ENCODE measurements around the gene CD68.

The CD68 gene

DNA sequence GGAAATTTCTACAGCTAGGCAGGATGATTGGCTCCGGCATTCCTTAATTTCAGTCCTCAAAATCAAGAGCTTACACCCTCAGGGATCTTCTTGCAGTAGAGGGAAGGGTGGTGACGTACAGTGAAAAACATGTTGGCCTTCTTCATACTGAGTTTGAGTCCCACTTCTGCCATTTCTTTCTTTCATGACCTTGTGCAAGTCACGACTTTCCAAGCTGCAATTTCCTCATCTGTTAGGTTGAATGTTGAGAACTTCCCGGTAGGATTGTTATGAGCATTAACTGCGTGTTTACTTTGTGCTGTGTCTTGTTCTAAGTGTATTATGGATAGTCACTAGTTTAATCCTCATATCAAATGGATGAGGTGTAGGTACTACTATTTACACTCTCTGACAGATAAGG, 9.9 kb upstream of the CD68 start:
- peaks cover 63% of the 10 kb centered on the region for H3K36me3 Mint-ChIP-seq (ENCODE audit: low read depth)
- DNase-seq (ENCODE audit: low spot score), result no peak
- H3K9me3 Mint-ChIP-seq, result no peaks in the 10 kb centered on the region
- H3K4me3 Mint-ChIP-seq, result no peak overlapping the region
- peaks cover 15% of the 10 kb centered on the region for H3K4me1 Mint-ChIP-seq (ENCODE audit: low read depth)
- no peak overlapping the region for H3K27ac Mint-ChIP-seq
- peaks cover 4% of the 10 kb centered on the region for H3K27me3 Mint-ChIP-seq (ENCODE audit: low read depth)

DNA sequence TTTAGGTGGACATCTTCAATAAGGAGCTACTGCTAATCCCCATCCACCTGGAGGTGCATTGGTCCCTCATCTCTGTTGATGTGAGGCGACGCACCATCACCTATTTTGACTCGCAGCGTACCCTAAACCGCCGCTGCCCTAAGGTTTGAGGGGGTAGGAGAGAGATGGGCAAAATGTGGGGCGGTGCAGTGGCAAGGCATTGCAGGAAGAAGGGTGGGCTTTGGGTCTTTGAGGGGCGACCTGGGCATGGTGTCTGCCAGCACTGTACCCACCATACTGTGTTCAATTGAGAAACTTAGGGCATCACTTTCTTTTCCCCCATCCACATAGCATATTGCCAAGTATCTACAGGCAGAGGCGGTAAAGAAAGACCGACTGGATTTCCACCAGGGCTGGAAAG, 9.1 kb upstream of the CD68 start:
- peaks cover 65% of the 10 kb centered on the region for H3K36me3 Mint-ChIP-seq (ENCODE audit: low read depth)
- peaks cover 21% of the 10 kb centered on the region for H3K4me1 Mint-ChIP-seq (ENCODE audit: low read depth)
- H3K27me3 Mint-ChIP-seq (ENCODE audit: low read depth), result peaks cover 4% of the 10 kb centered on the region
- H3K9me3 Mint-ChIP-seq, result no peaks in the 10 kb centered on the region
- H3K4me3 Mint-ChIP-seq, result no peak overlapping the region
- DNase-seq (ENCODE audit: low spot score), result no peak
- peak overlapping the region; percentile 52 for H3K27ac Mint-ChIP-seq

DNA sequence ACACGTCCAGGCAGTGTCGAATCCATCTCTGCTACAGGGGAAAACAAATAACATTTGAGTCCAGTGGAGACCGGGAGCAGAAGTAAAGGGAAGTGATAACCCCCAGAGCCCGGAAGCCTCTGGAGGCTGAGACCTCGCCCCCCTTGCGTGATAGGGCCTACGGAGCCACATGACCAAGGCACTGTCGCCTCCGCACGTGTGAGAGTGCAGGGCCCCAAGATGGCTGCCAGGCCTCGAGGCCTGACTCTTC, 7.2 kb upstream of the CD68 start:
- peaks cover 75% of the 10 kb centered on the region for H3K36me3 Mint-ChIP-seq (ENCODE audit: low read depth)
- H3K27me3 Mint-ChIP-seq (ENCODE audit: low read depth), result peaks cover 4% of the 10 kb centered on the region
- DNase-seq (ENCODE audit: low spot score), result no peak
- H3K27ac Mint-ChIP-seq, result peak overlapping the region; percentile 93
- peaks cover 33% of the 10 kb centered on the region for H3K4me1 Mint-ChIP-seq (ENCODE audit: low read depth)
- no peaks in the 10 kb centered on the region for H3K9me3 Mint-ChIP-seq
- peak overlapping the region; percentile 92 for H3K4me3 Mint-ChIP-seq

DNA sequence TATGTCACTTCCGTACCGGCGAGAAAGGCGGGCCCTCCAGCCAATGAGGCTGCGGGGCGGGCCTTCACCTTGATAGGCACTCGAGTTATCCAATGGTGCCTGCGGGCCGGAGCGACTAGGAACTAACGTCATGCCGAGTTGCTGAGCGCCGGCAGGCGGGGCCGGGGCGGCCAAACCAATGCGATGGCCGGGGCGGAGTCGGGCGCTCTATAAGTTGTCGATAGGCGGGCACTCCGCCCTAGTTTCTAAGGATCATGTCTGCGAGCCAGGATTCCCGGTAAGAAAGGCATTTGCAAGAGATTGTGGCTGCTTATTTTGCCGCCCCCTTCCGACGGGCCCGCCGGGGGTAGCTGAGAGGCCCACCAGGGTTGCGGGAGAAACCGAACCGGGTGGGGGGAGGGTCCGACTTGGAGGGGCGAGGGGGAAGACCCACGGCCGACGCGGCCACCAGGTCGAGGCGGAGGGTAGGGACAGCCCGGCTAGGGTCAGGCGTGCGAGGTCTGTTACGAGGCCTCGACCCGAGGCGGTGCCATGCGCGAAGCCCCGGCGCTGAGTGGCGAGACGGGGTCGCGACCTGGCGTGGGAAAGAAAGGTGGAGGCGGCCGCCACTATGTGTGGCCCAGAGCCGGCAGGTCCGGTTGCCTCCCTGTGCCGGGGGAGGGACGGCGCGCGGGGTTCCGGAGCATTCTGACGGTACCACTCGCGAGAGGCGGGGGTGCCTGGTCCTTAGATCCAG, 6.7 kb upstream of the CD68 start:
- Mint-ChIP-seq H3K27me3 (ENCODE audit: low read depth) (peaks cover 4% of the 10 kb centered on the region), H3K36me3 (ENCODE audit: low read depth) (peaks cover 76% of the 10 kb centered on the region), H3K4me1 (ENCODE audit: low read depth) (peaks cover 38% of the 10 kb centered on the region), H3K9me3 (no peaks in the 10 kb centered on the region), H3K4me3 (peak overlapping the region; percentile 92), H3K27ac (peak overlapping the region; percentile 99)
- peak; percentile 99 for DNase-seq (ENCODE audit: low spot score)

DNA sequence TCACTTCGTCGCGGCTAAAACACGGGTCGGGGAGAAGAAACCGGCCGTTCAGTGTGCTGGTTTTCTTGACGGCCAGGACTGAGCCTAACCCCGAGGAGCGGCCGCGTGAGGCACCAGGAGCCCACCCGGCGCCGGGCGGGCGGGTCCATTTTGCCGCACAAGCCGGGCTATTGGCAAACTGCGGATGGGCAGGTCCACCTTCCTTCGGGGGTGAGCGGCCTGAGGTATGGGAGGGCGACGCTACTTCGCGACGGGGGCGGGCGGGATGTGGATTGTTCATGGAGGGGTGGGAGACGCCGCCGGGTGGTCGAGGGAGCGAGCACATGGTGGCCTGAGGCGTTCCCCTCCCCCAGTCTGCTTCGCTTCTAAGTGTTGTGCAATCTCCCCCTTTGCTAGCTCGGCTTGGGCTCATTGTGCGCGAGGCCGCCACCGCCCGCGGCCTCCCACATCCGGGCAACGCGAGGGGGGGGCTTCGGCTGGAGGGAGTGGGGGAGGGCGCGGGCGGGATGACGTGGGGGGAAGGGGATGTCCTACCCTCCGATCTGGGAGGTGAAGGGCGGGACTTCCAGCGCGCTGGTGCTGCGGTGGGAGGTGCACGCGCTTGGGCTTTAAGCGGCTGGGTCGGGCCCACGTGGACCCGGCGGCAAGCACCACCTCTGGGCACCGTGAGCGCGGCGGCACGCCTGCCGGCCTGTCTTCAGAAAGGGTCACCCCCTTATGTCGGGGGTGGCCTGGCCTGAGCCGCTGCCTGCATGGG, 5.9 kb upstream of the CD68 start:
- DNase-seq (ENCODE audit: low spot score), result peak; percentile 85
- Mint-ChIP-seq H3K4me3 (peak overlapping the region; percentile 92), H3K9me3 (no peaks in the 10 kb centered on the region), H3K4me1 (ENCODE audit: low read depth) (peaks cover 45% of the 10 kb centered on the region), H3K27me3 (ENCODE audit: low read depth) (peaks cover 4% of the 10 kb centered on the region), H3K36me3 (ENCODE audit: low read depth) (peaks cover 82% of the 10 kb centered on the region), H3K27ac (peak overlapping the region; percentile 99)

DNA sequence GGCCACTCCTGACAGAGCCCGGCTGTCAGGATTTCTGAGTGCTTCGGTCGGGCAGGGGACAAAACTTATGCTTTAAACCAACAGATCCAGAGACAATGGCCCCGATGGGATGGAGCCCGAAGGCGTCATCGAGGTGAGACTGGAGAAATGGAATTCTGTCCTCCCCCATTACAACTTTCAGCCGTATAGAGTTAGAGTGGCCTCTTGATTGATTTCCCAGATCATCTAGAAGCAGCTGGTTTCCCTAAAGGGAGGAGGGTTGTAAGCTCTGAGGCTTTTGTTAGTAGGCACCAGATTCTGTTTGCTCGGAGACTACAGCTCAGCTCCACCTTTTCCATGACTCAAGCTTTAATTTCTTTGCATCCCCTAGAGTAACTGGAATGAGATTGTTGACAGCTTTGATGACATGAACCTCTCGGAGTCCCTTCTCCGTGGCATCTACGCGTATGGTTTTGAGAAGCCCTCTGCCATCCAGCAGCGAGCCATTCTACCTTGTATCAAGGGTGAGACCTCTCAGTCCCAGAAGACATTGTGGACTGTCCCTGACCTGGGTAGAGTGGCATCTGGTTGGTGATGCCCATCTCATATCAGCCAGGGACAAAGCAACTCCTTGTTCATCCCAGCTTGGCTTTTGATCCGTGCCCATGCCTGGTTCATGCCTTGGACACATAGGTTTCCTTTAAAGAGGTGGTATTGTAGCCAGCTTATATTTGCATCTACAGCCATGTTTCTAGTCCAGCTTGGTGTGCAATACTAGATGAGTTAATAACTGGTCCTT, 5.1 kb upstream of the CD68 start:
- DNase-seq (ENCODE audit: low spot score), result no peak
- Mint-ChIP-seq H3K9me3 (no peaks in the 10 kb centered on the region), H3K36me3 (ENCODE audit: low read depth) (peaks cover 85% of the 10 kb centered on the region), H3K27ac (peak overlapping the region; percentile 99), H3K4me1 (ENCODE audit: low read depth) (peaks cover 53% of the 10 kb centered on the region), H3K27me3 (ENCODE audit: low read depth) (peaks cover 4% of the 10 kb centered on the region), H3K4me3 (peak overlapping the region; percentile 92)

DNA sequence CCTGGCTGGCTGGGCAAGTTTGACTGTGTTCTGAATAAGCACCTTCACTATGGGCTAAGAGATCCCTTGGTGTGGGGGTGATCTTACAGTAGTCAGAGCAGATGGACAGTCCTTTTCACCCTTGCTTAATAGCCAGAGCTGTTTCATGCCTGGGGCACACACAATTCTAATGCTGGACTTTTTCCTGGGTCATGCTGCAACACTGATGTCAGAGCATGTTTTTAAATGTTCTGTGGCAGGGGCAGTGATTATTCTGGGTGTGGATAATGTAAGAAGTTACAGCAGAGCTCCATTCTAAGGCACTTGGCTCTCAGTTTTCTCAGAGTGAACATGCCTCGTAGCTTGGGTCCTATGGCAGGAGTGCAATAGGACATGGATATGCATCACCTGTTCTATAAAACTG, 4.0 kb upstream of the CD68 start:
- H3K9me3 Mint-ChIP-seq, result no peaks in the 10 kb centered on the region
- H3K4me1 Mint-ChIP-seq (ENCODE audit: low read depth), result peaks cover 59% of the 10 kb centered on the region
- peaks cover 86% of the 10 kb centered on the region for H3K36me3 Mint-ChIP-seq (ENCODE audit: low read depth)
- no peak for DNase-seq (ENCODE audit: low spot score)
- peak overlapping the region; percentile 41 for H3K27ac Mint-ChIP-seq
- H3K4me3 Mint-ChIP-seq, result peak overlapping the region; percentile 92
- peaks cover 4% of the 10 kb centered on the region for H3K27me3 Mint-ChIP-seq (ENCODE audit: low read depth)

DNA sequence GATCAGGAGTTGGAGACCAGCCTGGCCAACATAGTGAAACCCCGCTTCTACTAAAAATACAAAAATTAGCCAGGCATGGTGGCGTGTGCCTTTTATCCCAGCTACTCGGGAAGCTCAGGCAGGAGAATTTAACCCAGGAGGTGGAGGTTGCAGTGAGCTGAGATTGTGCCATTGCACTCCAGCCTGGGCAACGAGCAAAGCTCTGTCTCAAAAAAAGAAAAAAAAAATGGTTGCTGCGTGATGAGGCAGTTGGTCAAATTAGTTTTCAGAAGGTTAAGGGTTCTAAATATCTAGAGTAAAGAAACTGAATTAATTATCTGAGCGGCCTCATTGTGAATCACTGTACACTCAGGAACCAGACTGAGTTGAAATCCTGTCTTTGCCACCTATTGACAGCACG, 3.5 kb upstream of the CD68 start:
- peak overlapping the region; percentile 41 for H3K27ac Mint-ChIP-seq
- H3K9me3 Mint-ChIP-seq, result no peaks in the 10 kb centered on the region
- peaks cover 64% of the 10 kb centered on the region for H3K4me1 Mint-ChIP-seq (ENCODE audit: low read depth)
- H3K27me3 Mint-ChIP-seq (ENCODE audit: low read depth), result peaks cover 4% of the 10 kb centered on the region
- peak overlapping the region; percentile 92 for H3K4me3 Mint-ChIP-seq
- no peak for DNase-seq (ENCODE audit: low spot score)
- H3K36me3 Mint-ChIP-seq (ENCODE audit: low read depth), result peaks cover 86% of the 10 kb centered on the region

DNA sequence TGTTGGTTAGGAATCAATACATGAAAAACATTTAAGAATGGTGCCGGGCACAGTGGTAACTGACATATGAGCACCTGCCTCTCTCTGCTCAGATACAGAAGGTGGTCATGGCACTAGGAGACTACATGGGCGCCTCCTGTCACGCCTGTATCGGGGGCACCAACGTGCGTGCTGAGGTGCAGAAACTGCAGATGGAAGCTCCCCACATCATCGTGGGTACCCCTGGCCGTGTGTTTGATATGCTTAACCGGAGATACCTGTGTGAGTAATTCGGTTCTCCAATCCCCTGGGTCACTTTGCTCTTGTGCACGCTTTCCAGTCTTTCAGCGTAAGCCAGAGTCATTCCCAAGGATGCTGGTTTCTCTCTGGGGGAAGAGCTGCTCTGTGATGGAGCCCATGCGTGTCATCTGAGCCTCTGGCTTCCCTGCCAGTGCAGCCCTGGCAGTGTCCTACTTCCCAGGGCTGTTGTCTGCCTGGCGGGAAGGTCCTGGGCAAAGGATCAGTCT, 3.0 kb upstream of the CD68 start:
- no peak for DNase-seq (ENCODE audit: low spot score)
- H3K4me1 Mint-ChIP-seq (ENCODE audit: low read depth), result peaks cover 63% of the 10 kb centered on the region
- peaks cover 4% of the 10 kb centered on the region for H3K27me3 Mint-ChIP-seq (ENCODE audit: low read depth)
- H3K4me3 Mint-ChIP-seq, result peak overlapping the region; percentile 92
- peaks cover 84% of the 10 kb centered on the region for H3K36me3 Mint-ChIP-seq (ENCODE audit: low read depth)
- peak overlapping the region; percentile 55 for H3K27ac Mint-ChIP-seq
- no peaks in the 10 kb centered on the region for H3K9me3 Mint-ChIP-seq

DNA sequence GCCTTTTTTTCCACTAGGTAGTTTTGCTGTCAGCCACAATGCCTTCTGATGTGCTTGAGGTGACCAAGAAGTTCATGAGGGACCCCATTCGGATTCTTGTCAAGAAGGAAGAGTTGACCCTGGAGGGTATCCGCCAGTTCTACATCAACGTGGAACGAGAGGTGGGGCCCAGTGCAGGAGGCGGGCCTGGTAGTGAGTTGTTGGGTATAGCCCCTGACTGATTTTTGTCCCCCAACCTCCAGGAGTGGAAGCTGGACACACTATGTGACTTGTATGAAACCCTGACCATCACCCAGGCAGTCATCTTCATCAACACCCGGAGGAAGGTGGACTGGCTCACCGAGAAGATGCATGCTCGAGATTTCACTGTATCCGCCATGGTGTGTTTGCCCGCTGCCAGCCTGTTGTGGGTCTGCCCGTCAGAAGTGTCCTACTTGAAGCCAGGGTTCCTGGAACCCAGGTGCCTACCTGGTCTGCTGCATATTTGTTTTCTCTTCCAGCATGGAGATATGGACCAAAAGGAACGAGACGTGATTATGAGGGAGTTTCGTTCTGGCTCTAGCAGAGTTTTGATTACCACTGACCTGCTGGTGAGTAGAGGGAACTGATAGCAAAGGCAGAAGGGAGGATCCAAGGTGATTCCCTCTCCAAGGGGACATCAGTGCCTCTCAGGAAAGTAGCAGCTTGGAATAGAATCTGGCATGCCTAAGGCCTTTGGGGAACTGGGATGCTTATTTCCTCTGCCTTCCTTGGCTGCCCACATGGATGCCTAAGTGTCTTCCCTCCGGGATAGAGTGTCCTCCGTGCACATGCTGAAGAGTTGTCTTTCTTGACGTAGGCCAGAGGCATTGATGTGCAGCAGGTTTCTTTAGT, 1.9 kb upstream of the CD68 start:
- Mint-ChIP-seq H3K9me3 (no peaks in the 10 kb centered on the region), H3K27ac (peak overlapping the region; percentile 53), H3K4me3 (peak overlapping the region; percentile 92), H3K27me3 (ENCODE audit: low read depth) (peaks cover 4% of the 10 kb centered on the region), H3K4me1 (ENCODE audit: low read depth) (peaks cover 65% of the 10 kb centered on the region), H3K36me3 (ENCODE audit: low read depth) (peaks cover 85% of the 10 kb centered on the region)
- DNase-seq (ENCODE audit: low spot score), result no peak

DNA sequence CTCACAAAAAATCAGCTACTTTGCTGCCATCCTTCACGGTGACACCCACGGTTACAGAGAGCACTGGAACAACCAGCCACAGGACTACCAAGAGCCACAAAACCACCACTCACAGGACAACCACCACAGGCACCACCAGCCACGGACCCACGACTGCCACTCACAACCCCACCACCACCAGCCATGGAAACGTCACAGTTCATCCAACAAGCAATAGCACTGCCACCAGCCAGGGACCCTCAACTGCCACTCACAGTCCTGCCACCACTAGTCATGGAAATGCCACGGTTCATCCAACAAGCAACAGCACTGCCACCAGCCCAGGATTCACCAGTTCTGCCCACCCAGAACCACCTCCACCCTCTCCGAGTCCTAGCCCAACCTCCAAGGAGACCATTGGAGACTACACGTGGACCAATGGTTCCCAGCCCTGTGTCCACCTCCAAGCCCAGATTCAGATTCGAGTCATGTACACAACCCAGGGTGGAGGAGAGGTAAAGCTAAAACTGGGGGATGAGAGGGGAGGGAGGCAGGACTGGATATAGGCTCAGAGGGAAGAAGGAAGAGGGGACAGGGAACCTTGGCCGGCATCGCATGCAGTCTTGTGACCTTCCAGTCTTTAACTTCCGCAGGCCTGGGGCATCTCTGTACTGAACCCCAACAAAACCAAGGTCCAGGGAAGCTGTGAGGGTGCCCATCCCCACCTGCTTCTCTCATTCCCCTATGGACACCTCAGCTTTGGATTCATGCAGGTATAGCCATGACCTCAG, 581 bp downstream of the CD68 start:
- Mint-ChIP-seq H3K9me3 (no peaks in the 10 kb centered on the region), H3K27ac (peak overlapping the region; percentile 84), H3K36me3 (ENCODE audit: low read depth) (peaks cover 72% of the 10 kb centered on the region), H3K4me3 (peak overlapping the region; percentile 65), H3K27me3 (ENCODE audit: low read depth) (no peaks in the 10 kb centered on the region), H3K4me1 (ENCODE audit: low read depth) (peaks cover 66% of the 10 kb centered on the region)
- DNase-seq (ENCODE audit: low spot score), result peak; percentile 35

DNA sequence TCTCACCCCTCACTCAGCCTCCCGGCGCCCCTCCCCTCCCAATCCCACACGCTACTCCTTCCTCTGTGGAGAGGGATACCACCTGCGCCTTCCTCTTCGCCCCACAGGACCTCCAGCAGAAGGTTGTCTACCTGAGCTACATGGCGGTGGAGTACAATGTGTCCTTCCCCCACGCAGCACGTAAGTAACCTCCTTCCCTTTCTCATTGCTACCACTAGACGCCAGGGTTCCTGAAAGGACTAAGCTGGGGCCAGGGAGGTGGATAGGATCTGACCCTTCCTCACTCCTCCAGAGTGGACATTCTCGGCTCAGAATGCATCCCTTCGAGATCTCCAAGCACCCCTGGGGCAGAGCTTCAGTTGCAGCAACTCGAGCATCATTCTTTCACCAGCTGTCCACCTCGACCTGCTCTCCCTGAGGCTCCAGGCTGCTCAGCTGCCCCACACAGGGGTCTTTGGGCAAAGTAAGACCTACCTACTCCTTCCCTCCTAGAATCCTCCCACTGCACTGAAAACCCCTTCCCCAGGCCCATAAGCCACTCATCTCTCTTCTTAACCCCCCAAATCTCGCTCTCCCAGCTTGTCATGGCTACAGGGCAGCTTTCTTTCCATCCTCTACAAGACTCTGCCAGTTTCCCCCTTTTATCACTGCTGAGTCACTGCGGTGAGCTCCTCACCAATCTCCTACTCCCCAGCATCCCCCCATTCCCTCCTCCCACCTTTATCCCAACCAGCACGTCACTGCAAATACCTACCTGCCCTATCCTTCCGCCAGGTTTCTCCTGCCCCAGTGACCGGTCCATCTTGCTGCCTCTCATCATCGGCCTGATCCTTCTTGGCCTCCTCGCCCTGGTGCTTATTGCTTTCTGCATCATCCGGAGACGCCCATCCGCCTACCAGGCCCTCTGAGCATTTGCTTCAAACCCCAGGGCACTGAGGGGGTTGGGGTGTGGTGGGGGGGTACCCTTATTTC, 1.5 kb downstream of the CD68 start:
- H3K27me3 Mint-ChIP-seq (ENCODE audit: low read depth), result no peaks in the 10 kb centered on the region
- H3K4me3 Mint-ChIP-seq, result peak overlapping the region; percentile 35
- DNase-seq (ENCODE audit: low spot score), result no peak
- H3K9me3 Mint-ChIP-seq, result no peaks in the 10 kb centered on the region
- H3K4me1 Mint-ChIP-seq (ENCODE audit: low read depth), result peaks cover 66% of the 10 kb centered on the region
- peaks cover 68% of the 10 kb centered on the region for H3K36me3 Mint-ChIP-seq (ENCODE audit: low read depth)
- peak overlapping the region; percentile 84 for H3K27ac Mint-ChIP-seq
